Left ventricle myocardium inferior (tissue), 1 donor: ENCODE data around the gene SKI. TPM values are rescaled to one million over a fixed set of nuclear protein-coding genes. Genes with fewer than 3 reads are reported as not detected.

Experiments
- DNase-seq: peaks from one replicate; pipeline ENCODE4 v3.0.0-alpha.2; 2020
- H3K27ac ChIP-seq: fragments of 200-600 bp; replicated peaks from 2 replicates; pipeline ENCODE4 v1.8.0; 2021
- H3K27me3 ChIP-seq: fragments of 200-600 bp; 2 replicates; pipeline ENCODE4 v1.8.0; 2021; ENCODE audit warnings: low read depth
- H3K36me3 ChIP-seq: fragments of 200-600 bp; 2 replicates; pipeline ENCODE4 v1.8.0; 2021
- H3K4me1 ChIP-seq: fragments of 200-600 bp; 2 replicates; pipeline ENCODE4 v1.8.0; 2021
- H3K4me3 ChIP-seq: fragments of 200-600 bp; 2 replicates; pipeline ENCODE4 v1.8.0; 2021; ENCODE audit warnings: mild to moderate bottlenecking, moderate library complexity
- H3K9me3 ChIP-seq: fragments of 200-600 bp; replicated peaks from 2 replicates; pipeline ENCODE4 v1.8.0; 2021
- CTCF ChIP-seq: fragments of 200-600 bp; IDR thresholded peaks from 2 replicates; pipeline ENCODE4 v1.8.0; 2021; ENCODE audit warnings: antibody characterized with exemption, mild to moderate bottlenecking, borderline replicate concordance
- intact Hi-C: fragments of 100-400 bp; cut with micrococcal nuclease; formaldehyde crosslinking; loops from one replicate; pipeline ENCODE4 v1.11.0; 2022
- total RNA-seq: library from RNA; stranded (reverse); fragmentation: NEBNext Ultra II Directional; extraction: Animal tissue kit (Norgen Biotek cat#: 25700); gene quantifications from one replicate; pipeline ENCODE4 v1.2.1, GENCODE V29; 2021
- donor health status: DM: no; HTN: yes; CAD: no; lungs with severe emphysema.

Gene SKI
- total RNA-seq, 1 donor from 2014 or later = 37.9 TPM

- Histone ChIP-seq H3K4me3 (peak overlapping the region; percentile 11), H3K27ac (no peak overlapping the region), H3K27me3 (no peaks in the 10 kb centered on the region), H3K36me3 (no peaks in the 10 kb centered on the region), H3K4me1 (peaks cover 97% of the 10 kb centered on the region), H3K9me3 (no peaks in the 10 kb centered on the region)
- intact Hi-C loops = no loop called here
- DNase-seq = no peak
- TF ChIP-seq CTCF = no peak
These were observed 19.6 kb downstream of the SKI start for GRCh38 chr1:2247760-2248126.

- no peak for DNase-seq
- peak overlapping the region; percentile 40 for H3K27ac ChIP-seq
- no peaks in the 10 kb centered on the region for H3K9me3 ChIP-seq
- intact Hi-C loops = no loop called here
- H3K4me3 ChIP-seq = no peak overlapping the region
- TF ChIP-seq CTCF = no peak
- peaks cover 97% of the 10 kb centered on the region for H3K4me1 ChIP-seq
- H3K36me3 ChIP-seq = no peaks in the 10 kb centered on the region
- H3K27me3 ChIP-seq = no peaks in the 10 kb centered on the region
These were observed 20.2 kb downstream of the SKI start for GRCh38 chr1:2248127-2248826.

DNA sequence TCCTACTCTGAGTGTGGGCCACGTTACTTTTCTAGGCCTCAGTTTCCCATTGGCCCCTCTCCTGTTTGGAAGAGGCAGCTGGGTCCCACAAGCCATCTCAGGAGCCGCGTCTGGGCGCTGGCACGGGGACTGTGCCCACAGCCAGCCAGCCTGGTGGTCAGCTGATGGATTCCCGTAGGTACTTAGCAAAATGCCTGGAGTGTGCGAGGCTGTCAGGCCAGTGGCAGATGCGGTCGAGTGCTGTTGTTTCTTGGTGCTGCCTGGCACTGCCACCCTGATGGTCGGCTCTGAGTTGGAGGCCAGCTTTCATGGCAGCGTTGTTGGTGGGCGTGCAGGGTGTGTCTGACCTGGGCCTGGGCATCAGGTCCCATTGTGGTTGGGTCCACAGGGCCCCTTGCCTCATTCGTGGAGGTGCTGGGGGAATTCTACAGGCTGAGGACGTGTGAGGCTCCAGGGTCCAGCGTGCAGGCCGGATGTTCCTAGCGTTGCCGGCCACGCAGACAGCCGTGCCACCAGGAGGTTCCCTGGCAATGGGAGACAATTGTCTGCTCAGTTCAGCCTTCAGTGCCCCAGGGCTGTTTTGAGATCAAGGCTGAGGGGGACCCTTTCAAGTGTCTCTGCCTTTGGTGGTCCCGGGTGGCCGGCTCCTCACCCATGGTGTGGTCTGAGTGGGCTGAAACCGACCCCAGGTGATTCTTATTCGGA, 20.9 kb downstream of the SKI start:
- Histone ChIP-seq H3K4me1 (peaks cover 97% of the 10 kb centered on the region), H3K27ac (peak overlapping the region; percentile 40), H3K27me3 (no peaks in the 10 kb centered on the region), H3K36me3 (no peaks in the 10 kb centered on the region), H3K9me3 (no peaks in the 10 kb centered on the region), H3K4me3 (no peak overlapping the region)
- no peak for DNase-seq
- no peak for TF ChIP-seq CTCF
- intact Hi-C loops = no loop called here

- no peak for TF ChIP-seq CTCF
- no peaks in the 10 kb centered on the region for H3K27me3 ChIP-seq
- no peak for DNase-seq
- no peak overlapping the region for H3K4me3 ChIP-seq
- H3K9me3 ChIP-seq = no peaks in the 10 kb centered on the region
- H3K36me3 ChIP-seq = no peaks in the 10 kb centered on the region
- intact Hi-C loops = no loop called here
- H3K27ac ChIP-seq = peak overlapping the region; percentile 40
- peaks cover 97% of the 10 kb centered on the region for H3K4me1 ChIP-seq
These were observed 21.4 kb downstream of the SKI start for GRCh38 chr1:2249559-2249906.

GRCh38 chr1:2250721-2251281, 22.7 kb downstream of the SKI start:
- Histone ChIP-seq H3K36me3 (no peaks in the 10 kb centered on the region), H3K9me3 (peaks cover 10% of the 10 kb centered on the region), H3K4me3 (no peak overlapping the region), H3K27me3 (no peaks in the 10 kb centered on the region), H3K27ac (peak overlapping the region; percentile 6), H3K4me1 (peaks cover 100% of the 10 kb centered on the region)
- no peak for DNase-seq
- intact Hi-C loops = no loop called here
- TF ChIP-seq CTCF = no peak
